Neural cell (in vitro differentiated cells): ENCODE measurements around the gene YIF1B.

ENCODE experiments used
- CTCF ChIP-seq: fragments of 450-650 bp; IDR thresholded peaks from 2 replicates; pipeline ENCODE4 v1.5.1; 2014; ENCODE audit warnings: antibody characterized with exemption, mild to moderate bottlenecking, moderate library complexity; ENCODE audit not compliant: poor library complexity, severe bottlenecking
- EP300 ChIP-seq: fragments of 450-650 bp; conservative IDR thresholded peaks from 2 replicates; pipeline ENCODE4 v1.6.1; 2014; ENCODE audit warnings: antibody characterized with exemption, mild to moderate bottlenecking, moderate library complexity; ENCODE audit not compliant: poor library complexity, severe bottlenecking
- EZH2 ChIP-seq: fragments of 200-600, 300-800 bp; shearing (Covaris generic), sonication (generic); IDR thresholded peaks from 2 replicates; pipeline ENCODE4 v1.6.1; 2014; ENCODE audit warnings: antibody characterized with exemption, low read length, borderline replicate concordance, mild to moderate bottlenecking; ENCODE audit not compliant: insufficient read depth, poor library complexity, severe bottlenecking
- MXI1 ChIP-seq: fragments of 450-650 bp; conservative IDR thresholded peaks from 2 replicates; pipeline ENCODE4 v1.6.1; 2014; ENCODE audit warnings: antibody characterized with exemption, mild to moderate bottlenecking; ENCODE audit not compliant: poor library complexity, severe bottlenecking
- POLR2AphosphoS5 ChIP-seq: IDR thresholded peaks from 2 replicates; pipeline ENCODE4 v1.6.1; 2012
- RAD21 ChIP-seq: fragments of 450-650 bp; conservative IDR thresholded peaks from 2 replicates; pipeline ENCODE4 v1.6.1; 2014; ENCODE audit warnings: antibody characterized with exemption, mild to moderate bottlenecking, moderate library complexity
- REST ChIP-seq: IDR thresholded peaks from 2 replicates; pipeline ENCODE4 v1.6.1; 2012; ENCODE audit warnings: borderline replicate concordance
- SMC3 ChIP-seq: fragments of 450-650 bp; conservative IDR thresholded peaks from 2 replicates; pipeline ENCODE4 v1.6.1; 2014; ENCODE audit warnings: antibody characterized with exemption, mild to moderate bottlenecking, moderate library complexity; ENCODE audit not compliant: poor library complexity
- TAF1 ChIP-seq: IDR thresholded peaks from 2 replicates; pipeline ENCODE4 v1.6.1; 2012; ENCODE audit warnings: low read depth

GRCh38 chr19:38303517-38304351 is 12.0 kb downstream of the YIF1B start, which contains the start of gene C19orf33:
- no peak for TF ChIP-seq SMC3
- no peak for TF ChIP-seq RAD21
- no peak for TF ChIP-seq POLR2AphosphoS5
- TF ChIP-seq EP300, result no peak
- TF ChIP-seq TAF1, result no peak
- no peak for TF ChIP-seq CTCF
- TF ChIP-seq REST, result no peak
- TF ChIP-seq EZH2, result no peak
- no peak for TF ChIP-seq MXI1
